Measurements from ENCODE around the gene RPP25L.

DNA sequence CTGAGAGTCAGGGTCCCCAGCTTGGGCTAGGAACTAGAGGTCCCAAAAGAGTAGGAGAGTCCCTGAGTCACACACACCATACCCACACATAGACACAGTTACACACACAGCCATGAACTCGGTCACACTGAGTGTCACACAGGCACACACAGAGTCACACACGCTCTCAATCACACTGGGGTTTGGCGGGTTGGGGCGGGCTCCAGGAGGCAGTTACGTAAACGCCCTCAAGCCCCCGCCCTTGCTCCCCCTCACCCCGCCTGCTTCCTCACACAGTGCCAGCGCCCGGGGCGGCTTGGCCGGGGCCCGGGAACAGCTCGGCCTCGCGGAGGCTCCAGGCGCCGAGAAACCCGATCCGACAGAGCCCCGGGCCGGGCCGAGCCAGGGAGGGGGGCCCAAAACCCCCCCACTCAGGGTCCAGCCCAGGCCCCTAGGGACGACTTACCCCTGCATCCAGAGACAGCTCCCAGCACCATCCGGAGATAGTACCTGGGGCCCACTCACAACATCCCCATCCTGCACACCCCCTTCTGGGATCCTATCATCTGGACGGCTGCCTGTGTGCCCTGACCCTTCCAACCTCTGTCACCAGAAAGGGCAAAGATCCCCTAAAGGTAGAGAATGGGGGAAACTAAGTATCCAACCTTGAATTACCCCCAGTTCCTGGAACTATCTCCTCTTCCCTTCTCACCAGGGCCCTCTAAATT lies 18.8 kb downstream of the RPP25L start:
- no peak for TF ChIP-seq POLR2A (IDR thresholded peaks at IDR 0.05)
- TF ChIP-seq, protein P1, sequence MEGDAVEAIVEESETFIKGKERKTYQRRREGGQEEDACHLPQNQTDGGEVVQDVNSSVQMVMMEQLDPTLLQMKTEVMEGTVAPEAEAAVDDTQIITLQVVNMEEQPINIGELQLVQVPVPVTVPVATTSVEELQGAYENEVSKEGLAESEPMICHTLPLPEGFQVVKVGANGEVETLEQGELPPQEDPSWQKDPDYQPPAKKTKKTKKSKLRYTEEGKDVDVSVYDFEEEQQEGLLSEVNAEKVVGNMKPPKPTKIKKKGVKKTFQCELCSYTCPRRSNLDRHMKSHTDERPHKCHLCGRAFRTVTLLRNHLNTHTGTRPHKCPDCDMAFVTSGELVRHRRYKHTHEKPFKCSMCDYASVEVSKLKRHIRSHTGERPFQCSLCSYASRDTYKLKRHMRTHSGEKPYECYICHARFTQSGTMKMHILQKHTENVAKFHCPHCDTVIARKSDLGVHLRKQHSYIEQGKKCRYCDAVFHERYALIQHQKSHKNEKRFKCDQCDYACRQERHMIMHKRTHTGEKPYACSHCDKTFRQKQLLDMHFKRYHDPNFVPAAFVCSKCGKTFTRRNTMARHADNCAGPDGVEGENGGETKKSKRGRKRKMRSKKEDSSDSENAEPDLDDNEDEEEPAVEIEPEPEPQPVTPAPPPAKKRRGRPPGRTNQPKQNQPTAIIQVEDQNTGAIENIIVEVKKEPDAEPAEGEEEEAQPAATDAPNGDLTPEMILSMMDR (IDR thresholded peaks at IDR 0.05) = no peak
